Hematopoietic multipotent progenitor cell treated with erythropoietin and hydrocortisone succinate and interleukin-3 and kit ligand, for 6 days (in vitro differentiated cells): ENCODE measurements around the gene LOXL1.
A peak's percentile ranks its signal among the peaks of the same experiment; 100 is the strongest.

Experiments used
- DNase-seq: peaks from one replicate; pipeline ENCODE4 v3.0.0-alpha.2; 2015

The LOXL1 gene

GRCh38 chr15:73981761-73982221 lies 55.5 kb downstream of the LOXL1 start:
- no peak for DNase-seq

- DNase-seq: peak; percentile 87
Observed at GRCh38 chr15:73982222-73982962, 56.1 kb downstream of the LOXL1 start.

GRCh38 chr15:73983211-73983727 lies 57.0 kb downstream of the LOXL1 start:
- DNase-seq: no peak

- no peak for DNase-seq
Observed at GRCh38 chr15:73983773-73984172, 57.5 kb downstream of the LOXL1 start.

GRCh38 chr15:73984208-73984979 lies 58.1 kb downstream of the LOXL1 start:
- DNase-seq: no peak

GRCh38 chr15:73985101-73985873 lies 59.0 kb downstream of the LOXL1 start:
- DNase-seq: peak; percentile 63

GRCh38 chr15:73986055-73986775 lies 60.0 kb downstream of the LOXL1 start:
- DNase-seq: peak; percentile 85

- DNase-seq: no peak
Observed at GRCh38 chr15:73986776-73987056, 60.5 kb downstream of the LOXL1 start.

- DNase-seq: no peak
Observed at GRCh38 chr15:73987250-73987649, 61.0 kb downstream of the LOXL1 start.

- no peak for DNase-seq
Observed at GRCh38 chr15:73987681-73988444, 61.6 kb downstream of the LOXL1 start.

- DNase-seq: no peak
Observed at GRCh38 chr15:73988445-73988969, 62.2 kb downstream of the LOXL1 start.

GRCh38 chr15:73989001-73989798 lies 62.9 kb downstream of the LOXL1 start:
- DNase-seq: no peak

GRCh38 chr15:73990250-73991005 lies 64.2 kb downstream of the LOXL1 start:
- DNase-seq: no peak

GRCh38 chr15:73991260-73991659 lies 65.0 kb downstream of the LOXL1 start:
- peak; percentile 28 for DNase-seq

GRCh38 chr15:73991726-73992593 lies 65.7 kb downstream of the LOXL1 start, which contains the start of gene STOML1:
STOML1 (minus strand) TSS chr15:73992295; CDS start chr15:73992223, 72 bp downstream.
- DNase-seq: peak; percentile 96

- peak; percentile 48 for DNase-seq
Observed at GRCh38 chr15:73992594-73992898, 66.3 kb downstream of the LOXL1 start.

- DNase-seq: no peak
Observed at GRCh38 chr15:73993211-73993994, 67.1 kb downstream of the LOXL1 start.

GRCh38 chr15:73994413-73994883 lies 68.2 kb downstream of the LOXL1 start, which contains the start of gene PML:
PML (plus strand) TSS chr15:73994716; CDS start chr15:73994813, 97 bp downstream.
- peak; percentile 100 for DNase-seq
